GM04503 (cell line): Measurements from ENCODE around the gene SNRNP25.

Source experiments
- DNase-seq: peaks from one replicate; pipeline ENCODE4 v3.0.0-alpha.2; 2012; ENCODE audit warnings: low read depth

The SNRNP25 gene

DNA sequence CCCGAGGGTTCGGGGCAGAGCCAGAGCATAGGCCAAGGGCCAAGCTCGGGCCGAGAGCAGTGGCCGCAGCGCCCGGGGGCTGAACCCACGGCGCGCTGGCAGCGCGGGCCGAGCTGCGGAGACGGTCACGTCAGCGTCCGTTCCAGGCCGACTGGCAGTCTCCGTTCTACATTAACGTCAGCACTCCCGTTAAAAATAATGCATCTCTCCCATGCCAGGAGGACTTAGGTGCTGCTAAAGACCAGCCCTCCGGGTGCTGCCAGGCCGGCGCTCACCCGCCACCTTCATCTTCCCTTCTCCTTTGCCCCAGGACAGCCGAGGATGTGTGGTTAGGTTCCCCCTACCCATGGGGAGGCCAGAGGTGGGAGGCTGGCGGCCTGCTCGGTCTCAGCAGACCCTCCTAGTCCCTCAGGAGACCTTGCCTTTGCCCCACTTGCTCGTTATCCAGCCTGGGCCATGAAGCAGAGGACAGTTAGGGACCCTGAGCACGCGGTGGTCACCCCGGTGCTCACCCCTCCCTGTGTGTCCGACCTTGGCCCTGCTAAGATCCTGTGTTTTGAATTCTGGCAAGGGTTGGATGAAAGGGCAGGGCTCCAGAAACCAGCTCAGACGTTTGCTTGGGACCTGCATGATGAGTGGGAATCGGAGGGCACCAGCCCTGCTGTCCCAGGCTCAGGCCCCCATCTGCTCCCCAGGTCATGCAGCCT is 25.0 kb downstream of the SNRNP25 start:
- DNase-seq, result no peak

DNA sequence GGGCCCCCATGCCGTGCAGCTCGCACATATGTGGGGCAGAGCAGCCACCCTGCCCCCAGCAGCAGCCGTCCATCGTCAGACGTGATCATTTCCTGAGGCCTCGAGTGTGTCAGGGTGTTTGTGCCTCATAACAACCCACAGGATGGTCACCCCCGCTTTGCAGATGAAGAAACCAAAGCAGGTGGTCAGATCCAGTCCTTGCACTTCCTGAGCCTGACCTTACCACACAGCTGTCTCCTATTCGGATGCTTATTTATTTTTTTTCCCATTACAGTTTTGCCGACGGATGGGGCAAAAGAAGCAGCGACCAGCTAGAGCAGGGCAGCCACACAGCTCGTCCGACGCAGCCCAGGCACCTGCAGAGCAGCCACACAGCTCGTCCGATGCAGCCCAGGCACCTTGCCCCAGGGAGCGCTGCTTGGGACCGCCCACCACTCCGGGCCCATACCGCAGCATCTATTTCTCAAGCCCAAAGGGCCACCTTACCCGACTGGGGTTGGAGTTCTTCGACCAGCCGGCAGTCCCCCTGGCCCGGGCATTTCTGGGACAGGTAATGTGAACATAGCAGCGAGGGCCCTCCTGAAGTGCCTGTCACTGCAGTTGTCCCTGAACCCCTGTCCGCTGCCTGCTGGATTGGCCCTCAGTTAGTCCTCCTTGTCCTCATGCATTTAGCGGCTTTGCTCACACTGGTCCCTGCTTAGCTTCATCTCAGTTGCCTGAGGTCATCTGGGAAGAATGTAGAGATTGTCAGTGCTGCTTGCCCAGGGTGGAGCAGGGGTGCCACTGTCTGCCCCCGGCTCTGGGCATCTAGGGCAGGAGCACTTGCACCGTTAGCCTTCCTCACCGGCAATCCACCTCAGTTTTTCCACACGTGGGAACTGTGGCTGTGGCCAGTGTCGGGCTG is 25.8 kb downstream of the SNRNP25 start:
- no peak for DNase-seq

DNA sequence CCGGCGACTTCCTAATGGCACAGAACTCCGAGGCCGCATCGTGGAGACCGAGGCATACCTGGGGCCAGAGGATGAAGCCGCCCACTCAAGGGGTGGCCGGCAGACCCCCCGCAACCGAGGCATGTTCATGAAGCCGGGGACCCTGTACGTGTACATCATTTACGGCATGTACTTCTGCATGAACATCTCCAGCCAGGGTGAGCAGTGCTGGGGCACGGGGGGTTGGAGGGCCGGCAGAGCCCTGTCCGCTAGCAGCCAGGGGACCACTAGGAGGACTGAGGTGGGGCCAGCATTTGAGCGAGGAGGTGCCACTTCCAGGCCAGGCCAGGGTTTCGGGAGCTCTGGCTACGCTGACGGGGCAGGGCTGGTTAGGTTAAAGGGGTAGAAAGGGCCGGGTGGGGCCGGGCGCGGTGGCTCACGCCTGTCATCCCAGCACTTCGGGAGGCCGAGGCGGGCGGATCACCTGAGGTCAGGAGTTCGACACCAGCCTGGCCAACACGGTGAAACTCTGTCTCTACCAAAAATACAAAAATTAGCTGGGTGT is 29.5 kb downstream of the SNRNP25 start:
- DNase-seq, result no peak

DNA sequence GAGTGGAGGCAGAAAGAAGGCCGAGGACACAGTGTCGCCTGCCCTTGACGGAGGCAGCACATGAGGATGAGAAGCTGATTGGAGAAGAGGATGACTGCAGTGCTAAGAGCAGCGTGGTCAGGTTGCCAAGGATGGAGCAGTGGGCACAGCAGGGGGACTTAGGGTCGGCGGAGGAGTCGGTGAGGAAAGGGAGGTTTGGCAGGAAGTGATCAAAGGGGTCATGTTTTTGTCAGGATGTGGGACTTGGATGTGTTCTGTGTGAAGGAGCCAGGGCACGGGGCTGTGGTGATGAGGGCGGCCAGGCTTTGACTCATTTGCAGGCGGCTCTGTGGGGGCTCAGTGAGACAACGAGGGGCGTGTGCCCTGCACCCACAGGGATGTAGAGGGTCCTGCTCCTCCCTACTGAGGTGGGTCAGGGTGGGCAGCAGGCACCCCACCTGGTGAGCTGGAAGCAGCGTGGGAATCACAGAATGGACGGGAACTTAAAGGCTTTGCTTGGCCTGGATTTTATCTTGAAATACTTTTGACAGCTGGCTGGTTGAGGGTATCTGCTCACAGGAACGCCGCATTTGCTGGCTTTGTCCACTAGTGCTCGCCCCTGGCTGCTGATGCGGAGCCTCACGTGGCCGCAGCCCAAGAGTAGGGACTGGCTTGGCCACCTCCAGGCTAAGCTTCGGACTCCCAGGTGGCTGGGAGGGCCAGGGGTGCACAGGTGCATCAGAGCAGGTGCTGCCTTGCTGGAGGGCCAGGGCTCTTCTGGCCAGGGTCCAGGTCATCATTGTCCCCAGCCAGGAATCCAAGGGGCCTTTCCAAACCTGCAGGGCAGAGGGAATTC is 30.4 kb downstream of the SNRNP25 start:
- no peak for DNase-seq

DNA sequence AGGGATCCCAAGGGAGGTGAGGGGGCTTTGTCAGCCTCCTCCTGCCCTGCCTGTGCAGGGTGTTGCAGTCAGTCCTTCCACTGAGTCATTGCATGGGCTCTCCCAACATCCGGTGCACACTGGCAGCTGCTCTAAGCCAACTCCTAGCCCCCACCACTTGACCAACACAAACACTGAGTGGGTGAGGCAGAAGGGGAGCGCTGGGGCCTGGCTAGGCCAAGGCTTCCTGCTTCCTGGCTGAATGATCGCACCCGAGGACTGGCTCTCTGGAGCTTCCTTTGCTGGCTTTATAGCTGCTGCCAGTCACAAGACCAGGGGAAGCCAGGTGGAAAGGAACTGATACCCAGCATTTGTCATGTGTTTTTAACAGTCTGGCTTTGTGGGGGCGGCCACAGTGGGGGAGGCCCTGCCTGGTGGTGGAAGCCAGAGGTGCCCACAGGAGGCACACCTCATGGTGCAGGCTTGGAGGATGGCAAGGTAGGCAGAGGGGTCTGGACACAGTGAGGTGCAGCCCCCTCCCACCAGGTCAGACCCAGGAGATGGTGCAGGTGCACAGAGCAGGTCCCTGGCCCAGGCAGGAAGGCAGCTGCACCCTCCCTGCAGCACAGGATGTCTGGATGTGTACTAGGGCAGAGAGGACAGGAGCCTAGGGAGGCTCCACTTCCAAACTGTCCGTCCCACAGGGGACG is 31.2 kb downstream of the SNRNP25 start:
- peak; percentile 70 for DNase-seq

DNA sequence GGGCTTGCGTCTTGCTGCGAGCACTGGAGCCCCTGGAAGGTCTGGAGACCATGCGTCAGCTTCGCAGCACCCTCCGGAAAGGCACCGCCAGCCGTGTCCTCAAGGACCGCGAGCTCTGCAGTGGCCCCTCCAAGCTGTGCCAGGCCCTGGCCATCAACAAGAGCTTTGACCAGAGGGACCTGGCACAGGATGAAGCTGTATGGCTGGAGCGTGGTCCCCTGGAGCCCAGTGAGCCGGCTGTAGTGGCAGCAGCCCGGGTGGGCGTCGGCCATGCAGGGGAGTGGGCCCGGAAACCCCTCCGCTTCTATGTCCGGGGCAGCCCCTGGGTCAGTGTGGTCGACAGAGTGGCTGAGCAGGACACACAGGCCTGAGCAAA is 31.8 kb downstream of the SNRNP25 start:
- no peak for DNase-seq

DNA sequence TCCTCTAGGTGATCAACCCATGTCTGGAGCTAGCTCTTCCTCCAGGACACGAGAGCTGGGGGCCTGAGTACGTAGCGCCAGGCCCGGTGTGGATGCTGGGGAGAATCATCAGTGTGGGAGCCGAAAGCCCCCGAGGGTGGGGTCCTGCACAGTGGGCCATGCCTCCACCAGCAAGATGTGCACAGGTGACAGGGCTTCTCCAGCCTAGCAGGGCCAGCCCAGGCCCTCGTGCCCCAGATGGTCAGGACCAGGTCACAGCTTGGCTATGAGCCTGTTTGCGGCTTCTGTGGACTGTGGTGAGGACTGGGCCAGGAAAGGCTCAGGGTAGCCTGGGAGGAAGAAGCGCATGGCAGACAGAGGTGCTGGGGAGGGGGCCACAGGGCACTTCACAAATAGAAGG is 32.2 kb downstream of the SNRNP25 start:
- DNase-seq, result no peak

DNA sequence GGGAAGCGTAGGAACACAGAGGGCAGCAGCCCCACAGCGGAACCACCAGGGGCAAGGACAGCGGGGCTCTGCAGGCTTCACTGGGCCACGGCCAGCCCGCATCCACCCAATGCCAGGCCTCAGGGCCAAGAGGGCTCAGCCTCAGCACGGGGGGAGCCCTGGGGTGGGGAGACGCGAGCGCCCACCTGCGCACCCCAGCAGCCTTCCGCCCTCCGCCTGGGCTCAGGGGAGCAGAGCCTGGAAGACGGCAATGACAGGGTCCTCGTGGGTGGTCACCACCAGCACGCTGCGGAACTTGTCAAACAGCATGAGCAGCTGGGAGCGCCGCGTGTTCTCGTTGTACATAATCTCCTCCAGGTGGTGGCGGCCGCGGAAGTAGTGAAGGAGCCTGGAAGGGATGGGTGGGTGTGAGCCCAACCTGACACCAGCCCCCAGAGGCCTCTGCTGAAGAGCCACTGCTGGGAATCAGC is 32.9 kb downstream of the SNRNP25 start:
- DNase-seq, result no peak

DNA sequence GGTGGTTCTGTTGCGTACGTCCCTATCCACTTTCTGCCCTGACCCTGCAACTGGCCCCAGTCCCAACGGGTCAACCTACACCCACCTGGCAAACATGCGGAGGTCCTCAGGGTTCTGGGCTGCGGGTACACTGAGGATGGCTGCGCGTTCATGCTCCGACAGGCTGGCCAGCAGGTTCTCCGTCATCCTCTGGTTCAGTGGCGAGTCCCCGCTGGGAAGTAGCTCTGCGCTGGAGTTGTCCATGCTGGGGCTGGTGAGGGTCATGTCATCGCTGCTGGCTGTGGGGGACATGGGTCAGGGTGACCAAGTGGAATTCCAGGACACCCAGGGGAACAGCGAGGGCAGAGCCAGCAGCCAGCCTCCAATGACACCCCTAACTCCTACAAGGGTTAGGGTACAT is 35.0 kb downstream of the SNRNP25 start:
- no peak for DNase-seq

DNA sequence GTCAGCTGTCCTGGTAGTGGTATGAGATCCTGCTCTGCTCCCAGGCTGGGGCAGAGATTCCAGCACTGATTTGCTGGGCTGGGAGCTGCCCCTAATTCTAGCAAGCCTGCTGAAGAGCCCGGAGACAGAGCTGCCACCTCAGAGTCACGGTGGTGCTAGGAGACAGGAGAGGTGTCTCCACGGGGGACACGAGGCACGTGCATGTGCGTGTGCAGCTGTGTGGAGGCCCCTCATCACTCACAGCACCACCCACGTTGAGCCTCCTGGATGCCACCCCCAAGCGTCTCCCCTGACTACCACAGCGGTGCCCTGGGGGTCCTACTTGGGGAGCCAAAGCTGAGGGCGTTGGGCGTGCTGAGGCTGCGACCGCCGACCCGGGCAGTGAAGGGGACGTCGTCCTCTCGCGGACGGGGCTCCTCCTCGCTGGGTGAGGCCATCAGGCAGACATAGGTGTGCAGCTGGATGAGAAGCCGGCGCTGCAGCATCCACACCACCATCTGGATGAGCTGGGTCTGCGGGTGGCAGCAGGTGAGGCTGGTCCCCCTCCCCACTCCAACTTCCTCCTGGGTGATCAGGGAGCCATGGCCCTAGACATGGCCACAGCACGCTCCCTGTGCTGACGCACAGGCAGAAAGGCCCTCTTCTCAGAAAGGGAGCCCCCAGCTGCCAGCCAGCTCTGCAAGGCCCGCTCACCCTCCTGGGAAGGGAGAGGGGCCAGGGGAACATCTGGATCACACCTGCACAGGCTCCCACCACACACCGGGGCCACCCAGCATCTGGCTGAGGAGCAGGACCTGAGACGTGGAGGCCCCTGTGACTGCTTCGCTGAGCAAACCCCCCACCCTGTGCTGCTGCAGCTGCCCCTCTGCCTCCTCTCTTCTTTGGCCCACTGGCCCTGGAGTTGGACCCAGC is 36.0 kb downstream of the SNRNP25 start:
- DNase-seq, result no peak

DNA sequence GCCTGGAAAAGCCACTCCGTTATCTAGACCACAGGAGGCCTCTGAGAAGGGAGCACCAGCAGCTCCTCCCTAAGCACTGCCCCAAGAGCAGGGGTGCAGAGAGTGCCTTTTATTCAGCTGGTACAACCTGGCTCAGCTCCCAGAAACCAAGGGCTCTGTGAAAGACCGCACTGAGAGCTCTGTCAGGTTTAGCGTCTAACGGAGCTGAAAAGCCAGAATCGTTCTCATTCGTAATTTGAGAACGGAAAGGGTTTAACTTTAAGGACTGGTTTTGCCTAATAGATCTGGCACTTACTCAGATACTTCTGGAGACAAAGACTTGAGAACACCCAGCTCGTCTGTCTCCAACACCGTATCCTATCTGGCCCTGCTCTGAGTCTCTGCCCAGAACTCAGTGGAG is 37.9 kb downstream of the SNRNP25 start:
- no peak for DNase-seq

DNA sequence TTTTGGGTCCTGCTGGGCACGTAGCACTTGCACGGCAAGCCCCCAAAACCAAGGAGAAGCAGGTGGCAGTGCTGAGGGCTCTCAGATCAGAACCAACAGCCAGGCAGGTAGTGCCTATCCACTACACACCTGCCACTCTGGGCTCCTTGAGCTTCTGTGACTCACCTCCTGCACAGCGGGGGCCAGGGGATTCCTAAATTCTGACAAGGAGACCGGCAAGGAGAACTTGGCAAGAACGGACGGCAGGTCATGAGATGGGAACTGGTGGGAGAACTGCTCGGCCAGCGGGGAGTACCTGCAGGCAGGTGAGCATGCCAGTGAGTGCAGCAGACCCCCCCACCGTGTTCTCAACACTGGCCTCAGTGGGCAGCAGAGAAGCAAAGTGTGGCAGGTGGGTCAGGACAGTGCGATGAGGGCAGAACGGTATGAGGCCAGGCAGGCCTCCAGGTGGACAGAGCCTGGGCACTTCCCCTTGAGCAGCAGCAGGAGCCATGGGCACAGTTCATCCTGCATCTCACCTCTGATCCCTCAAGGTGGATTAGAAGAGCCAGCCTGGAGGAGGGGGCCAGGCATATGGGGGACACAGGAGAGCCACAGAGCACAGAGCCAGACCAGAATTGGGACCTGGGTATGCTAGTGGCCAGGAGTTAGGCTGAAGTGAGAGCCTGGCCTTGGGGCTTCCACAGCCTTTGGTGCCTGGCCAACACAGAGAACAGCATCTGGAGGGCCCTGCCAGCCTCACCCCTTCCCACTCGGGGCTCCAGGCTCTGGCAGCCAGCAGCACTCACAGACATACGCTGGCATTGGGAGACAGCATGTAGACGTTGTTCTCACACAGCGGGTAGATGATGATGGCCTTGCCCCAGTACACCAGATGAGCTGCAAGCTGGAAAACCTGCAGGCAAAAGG is 39.1 kb downstream of the SNRNP25 start:
- no peak for DNase-seq

DNA sequence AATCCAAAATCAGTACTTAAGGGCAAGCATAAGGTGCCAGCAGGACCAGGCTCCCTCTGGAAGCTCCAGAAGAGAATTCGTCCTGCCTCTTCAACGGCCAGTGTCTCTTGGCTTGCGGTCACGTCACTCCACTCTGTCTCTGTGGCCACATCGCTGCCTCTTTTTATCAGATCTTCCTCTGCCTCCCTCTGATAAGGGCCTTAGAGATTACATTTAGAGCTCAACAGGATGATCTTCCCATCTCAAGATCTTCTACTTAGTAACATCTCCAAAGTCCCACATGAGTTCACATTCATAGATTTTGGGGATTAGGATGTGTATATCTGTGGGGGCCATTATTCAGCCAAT is 41.3 kb downstream of the SNRNP25 start:
- no peak for DNase-seq

DNA sequence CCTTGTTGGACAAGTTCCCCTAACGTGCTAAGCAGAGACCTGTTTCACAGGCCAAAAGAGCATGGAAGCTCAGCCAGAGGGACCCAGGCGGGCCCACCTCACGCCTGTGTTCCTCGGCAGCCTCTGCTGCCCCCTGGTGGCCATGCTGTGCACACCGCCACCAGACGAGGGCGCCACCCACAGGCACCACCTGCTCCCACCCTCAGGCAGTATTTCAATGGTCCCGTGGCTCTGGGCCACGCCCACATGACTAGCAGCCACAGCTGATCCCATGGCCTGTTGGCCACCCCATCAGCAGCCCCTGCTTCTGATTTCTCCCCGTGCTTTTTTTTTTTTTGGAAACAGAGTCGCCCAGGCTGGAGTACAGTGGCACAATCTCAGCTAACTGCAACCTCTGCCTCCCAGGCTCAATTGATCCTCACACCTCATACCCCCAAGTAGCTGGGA is 43.3 kb downstream of the SNRNP25 start:
- peak; percentile 49 for DNase-seq

DNA sequence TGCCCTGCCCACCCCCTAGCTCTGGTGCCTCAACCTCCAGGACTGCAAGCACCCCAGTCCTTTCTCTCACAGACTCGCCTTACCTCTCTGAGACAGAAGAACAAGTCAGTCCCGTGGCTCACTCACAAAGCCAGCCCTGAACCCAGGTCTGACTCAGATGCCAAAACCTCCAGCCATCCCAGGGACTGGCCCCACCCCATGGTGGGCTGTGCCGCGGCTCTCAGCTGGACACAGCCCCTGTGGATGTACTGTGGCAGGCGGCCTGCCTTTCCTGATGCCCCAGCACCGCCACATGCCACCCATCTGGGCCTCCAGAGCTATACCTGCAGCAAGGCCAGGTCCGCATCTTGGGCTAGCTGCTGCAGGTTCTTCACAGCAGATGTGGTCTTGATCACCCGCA is 44.2 kb downstream of the SNRNP25 start:
- no peak for DNase-seq

DNA sequence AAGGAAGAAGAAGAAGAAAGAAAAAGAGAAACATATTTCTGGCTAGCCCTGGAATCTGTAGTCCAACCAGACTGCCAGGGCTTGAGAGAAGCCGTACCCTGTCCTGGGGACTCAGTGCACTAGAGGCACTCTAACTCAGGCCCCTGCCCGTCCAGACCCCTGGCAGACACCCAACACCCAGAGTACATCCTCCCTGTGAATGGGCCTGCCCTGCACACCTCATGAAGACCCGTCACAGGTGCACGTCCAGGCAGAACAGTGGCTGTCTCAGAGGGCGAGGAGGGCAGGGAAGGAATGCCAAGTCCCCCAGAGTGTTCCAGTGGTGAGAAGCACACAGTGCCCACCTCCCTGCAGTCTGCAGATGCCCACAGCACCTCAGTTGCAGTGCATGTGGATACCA is 47.4 kb downstream of the SNRNP25 start:
- DNase-seq, result no peak

DNA sequence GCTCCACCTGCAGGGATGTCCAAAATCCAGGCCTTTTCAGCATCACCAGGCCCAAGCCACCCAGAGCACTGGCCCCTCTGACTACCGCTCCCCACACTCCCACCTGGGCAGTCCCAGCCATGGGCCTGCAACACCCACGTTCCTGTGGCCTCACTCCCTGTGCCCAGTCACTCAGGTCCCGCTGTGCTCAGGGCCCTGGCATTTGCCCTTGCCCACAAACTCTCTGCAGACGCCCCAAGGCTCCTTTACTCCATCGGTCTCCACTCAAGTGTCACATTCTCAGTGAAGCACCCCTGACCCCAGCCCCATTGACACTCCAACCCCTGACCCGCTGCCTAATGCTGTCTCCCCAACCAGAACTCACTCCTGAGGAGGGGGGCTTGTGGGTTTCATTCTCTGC is 48.0 kb downstream of the SNRNP25 start:
- no peak for DNase-seq

DNA sequence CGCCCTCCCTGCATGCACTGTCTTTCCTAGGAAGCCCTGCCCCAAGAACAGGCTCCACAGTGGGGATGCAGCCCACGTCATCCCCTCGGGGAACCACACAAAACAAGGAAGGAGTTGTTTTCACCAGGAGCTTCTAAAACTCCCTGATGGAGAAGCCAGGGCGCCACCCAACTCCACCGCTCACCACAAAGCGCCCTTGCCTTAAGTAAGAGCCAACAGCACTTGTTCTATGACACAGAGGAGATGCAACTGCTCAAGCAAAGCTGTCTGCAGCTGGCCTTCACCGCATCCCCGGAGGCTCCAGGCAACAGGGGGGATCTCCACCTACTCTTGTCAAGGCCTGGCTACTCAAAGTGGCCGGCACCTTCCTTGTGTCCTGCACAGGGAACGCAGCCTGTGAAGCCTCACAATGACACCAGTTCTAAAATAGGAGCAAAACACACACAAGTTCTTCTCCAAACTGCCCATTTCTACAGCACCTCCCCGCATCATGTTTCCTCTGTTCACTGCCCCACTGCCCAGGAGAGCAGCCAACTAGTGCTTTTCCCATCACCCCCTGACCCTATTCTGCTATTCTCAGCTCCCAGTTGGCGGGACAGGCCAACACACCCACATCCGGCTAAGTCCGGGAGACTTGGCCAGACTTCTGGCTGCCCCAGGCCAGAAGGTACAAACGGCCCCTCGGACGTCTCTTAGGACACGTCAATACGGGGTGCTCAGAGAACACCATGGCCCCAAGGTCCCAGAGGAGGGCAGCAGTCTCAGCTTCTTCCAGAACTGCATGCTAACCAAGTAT is 48.6 kb downstream of the SNRNP25 start:
- no peak for DNase-seq

DNA sequence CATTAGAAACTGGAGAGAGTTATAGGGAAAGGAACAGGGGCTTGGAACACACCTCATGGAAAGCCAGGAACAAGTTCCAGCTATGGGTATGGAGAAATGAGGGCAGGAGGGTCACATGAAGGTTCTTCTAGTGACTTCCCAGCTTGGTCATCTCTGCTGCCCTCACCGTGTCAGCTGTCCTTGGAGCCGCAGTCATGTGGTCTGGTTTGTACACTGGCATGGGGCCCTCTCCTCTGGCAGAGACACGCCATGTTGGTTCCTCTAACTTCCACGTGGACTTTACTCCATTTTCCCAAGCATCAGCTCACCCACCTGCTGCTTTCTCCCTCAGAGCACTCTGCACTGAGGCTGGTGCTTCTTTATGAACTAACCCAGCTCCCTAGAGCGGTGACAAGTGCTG is 50.7 kb downstream of the SNRNP25 start:
- DNase-seq, result no peak
